ENCODE measurements around the gene MID1IP1. TPM values are rescaled to one million over a fixed set of nuclear protein-coding genes. Genes with fewer than 3 reads are reported as not detected.

The MID1IP1 gene
- total and polyA plus RNA-seq, 2 experiments from 2014 or later = 25.3 to 80.4 TPM

DNA sequence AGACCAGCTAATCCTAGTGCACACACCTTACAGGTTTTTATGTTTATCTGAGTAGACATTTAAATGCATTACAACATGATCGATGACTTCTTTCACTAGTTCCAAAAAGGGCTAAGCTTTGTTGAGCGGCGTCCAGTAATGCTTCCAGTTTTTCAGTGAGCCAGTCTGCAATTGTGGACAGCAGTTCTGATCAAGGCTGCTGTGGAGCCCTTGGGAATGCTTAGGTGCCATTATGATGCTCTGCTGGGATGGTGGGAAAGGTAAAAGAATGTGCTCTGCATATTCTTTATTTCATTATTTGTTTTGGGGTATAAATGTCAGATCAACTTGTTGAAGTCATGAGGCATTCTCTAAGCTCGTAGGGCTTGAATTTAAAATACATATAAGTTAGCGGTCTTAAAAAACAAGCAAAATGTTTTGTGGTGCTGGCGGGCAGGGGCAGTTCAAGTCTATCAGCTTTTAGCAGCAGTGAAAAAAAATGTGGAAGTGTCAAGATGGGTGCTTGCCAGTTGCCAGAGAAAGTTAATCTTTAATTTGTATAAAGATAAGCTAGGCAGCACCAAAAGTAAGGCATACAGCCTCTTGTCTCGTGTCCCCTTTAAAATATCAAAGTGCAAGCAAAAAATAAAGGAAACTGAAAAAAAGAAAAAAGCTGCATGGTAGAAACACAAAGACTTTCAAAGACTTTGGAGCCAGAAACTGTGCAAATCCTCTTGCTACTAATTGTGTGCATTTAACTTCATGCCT lies 5.8 kb downstream of the MID1IP1 start:
- no peaks in the 10 kb centered on the region for H3K9me3 ChIP-seq (ENCODE audit: low read depth)
- H3K27me3 ChIP-seq = no peaks in the 10 kb centered on the region
- peak in 1 of 2 donors; percentile 28 for DNase-seq (ENCODE audit: low read depth in 1 of 2, low spot score in 1 of 2)
- peaks cover 13% of the 10 kb centered on the region for H3K4me1 ChIP-seq (ENCODE audit: low read depth)
- H3K27ac ChIP-seq = peak overlapping the region; percentile 94
- peak overlapping the region; percentile 69 for H3K4me3 ChIP-seq
- H3K36me3 ChIP-seq = no peaks in the 10 kb centered on the region
- TF ChIP-seq, protein P1, sequence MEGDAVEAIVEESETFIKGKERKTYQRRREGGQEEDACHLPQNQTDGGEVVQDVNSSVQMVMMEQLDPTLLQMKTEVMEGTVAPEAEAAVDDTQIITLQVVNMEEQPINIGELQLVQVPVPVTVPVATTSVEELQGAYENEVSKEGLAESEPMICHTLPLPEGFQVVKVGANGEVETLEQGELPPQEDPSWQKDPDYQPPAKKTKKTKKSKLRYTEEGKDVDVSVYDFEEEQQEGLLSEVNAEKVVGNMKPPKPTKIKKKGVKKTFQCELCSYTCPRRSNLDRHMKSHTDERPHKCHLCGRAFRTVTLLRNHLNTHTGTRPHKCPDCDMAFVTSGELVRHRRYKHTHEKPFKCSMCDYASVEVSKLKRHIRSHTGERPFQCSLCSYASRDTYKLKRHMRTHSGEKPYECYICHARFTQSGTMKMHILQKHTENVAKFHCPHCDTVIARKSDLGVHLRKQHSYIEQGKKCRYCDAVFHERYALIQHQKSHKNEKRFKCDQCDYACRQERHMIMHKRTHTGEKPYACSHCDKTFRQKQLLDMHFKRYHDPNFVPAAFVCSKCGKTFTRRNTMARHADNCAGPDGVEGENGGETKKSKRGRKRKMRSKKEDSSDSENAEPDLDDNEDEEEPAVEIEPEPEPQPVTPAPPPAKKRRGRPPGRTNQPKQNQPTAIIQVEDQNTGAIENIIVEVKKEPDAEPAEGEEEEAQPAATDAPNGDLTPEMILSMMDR (IDR thresholded peaks at IDR 0.05; ENCODE audit: low read depth, low read length) = no peak

DNA sequence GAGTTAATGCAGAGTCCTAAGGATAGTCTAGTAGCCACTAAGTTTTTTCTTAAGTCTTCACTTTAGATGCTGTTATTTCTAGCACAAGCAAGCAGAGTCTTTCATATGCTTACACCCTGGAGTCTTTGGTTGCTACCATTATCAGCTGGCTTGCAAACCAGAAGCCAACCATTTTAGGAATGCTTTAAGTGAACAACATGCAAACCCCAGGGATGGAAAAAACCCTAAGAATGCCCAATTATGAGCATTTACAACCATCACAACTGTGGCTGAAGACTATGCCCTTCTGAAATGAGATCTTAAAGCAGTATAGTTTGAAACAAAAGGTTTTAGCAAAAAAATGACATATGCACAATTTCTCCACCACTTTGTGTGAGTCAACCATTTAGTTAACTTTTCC lies 6.6 kb downstream of the MID1IP1 start:
- Histone ChIP-seq H3K27ac (no peak overlapping the region), H3K4me3 (no peak overlapping the region)
- TF ChIP-seq, protein P1 (IDR thresholded peaks at IDR 0.05; ENCODE audit: low read depth, low read length) = no peak

DNA sequence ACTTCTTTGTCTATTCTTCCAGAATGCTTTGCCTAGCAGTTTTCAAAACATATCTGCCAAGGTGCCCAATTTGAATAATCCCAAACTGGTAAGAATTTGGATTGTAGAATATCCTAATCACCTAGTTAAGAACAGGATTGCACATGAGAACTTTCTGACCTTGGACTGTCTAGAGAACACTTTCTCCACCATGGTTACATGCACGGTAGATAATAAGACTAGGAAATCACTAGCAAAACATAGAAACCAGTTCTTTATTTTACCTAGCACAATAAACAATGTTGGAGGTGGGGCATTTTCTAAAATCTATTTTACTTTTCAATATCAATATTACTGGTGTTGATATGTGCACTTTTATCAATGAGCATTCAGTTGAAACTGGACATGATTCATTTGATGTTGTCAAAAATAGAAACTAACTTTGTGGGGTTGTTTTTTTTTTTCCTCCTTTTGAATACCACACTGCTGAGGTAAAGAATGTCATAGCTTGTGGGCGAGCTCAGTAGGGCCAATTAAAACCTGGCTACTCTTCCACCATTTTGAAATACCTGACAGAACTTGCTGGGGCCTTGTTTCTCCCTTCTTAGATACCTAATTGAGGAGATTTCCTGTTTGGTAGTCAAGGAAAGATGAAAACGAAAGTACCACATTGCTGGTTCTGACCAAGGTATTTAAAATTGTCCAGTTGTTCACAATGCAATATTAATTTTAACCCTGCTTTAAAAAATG lies 10.4 kb downstream of the MID1IP1 start:
- no peaks in the 10 kb centered on the region for H3K27me3 ChIP-seq
- no peaks in the 10 kb centered on the region for H3K36me3 ChIP-seq
- TF ChIP-seq, protein P1 (IDR thresholded peaks at IDR 0.05; ENCODE audit: low read depth, low read length) = no peak
- no peak overlapping the region for H3K27ac ChIP-seq
- DNase-seq (ENCODE audit: low read depth in 1 of 2, low spot score in 1 of 2) = no peak
- H3K4me1 ChIP-seq (ENCODE audit: low read depth) = peaks cover 7% of the 10 kb centered on the region
- H3K9me3 ChIP-seq (ENCODE audit: low read depth) = no peaks in the 10 kb centered on the region
- H3K4me3 ChIP-seq = no peak overlapping the region

More for the DNA sequence above, 6.6 kb downstream of the MID1IP1 start:
- no peaks in the 10 kb centered on the region for H3K27me3 ChIP-seq
- H3K4me1 ChIP-seq (ENCODE audit: low read depth) = peaks cover 12% of the 10 kb centered on the region
- no peaks in the 10 kb centered on the region for H3K36me3 ChIP-seq
- H3K9me3 ChIP-seq (ENCODE audit: low read depth) = no peaks in the 10 kb centered on the region
- peak in 1 of 2 donors; percentile 41 for DNase-seq (ENCODE audit: low read depth in 1 of 2, low spot score in 1 of 2)

DNA sequence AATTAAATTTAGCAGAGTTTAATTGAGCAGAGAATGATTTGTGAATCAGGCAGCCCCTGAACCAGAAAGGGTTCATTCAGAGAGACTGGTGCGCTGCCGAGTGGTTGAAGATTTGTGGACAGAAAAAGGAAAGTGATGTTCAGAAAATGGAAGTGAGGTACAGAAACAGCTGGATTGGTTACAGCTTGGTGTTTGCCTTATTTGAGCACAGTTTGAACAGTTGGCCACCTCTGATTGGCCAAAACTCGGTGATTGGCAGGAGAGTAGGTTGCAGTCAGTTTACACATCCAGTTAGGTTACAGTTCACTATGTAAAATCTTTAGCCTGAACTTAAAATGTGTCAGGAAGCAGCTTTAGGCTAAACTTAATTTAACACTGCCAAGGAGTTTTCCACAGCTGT lies 14.9 kb downstream of the MID1IP1 start:
- H3K4me1 ChIP-seq (ENCODE audit: low read depth) = peaks cover 6% of the 10 kb centered on the region
- H3K27ac ChIP-seq = peak overlapping the region; percentile 19
- no peak for DNase-seq (ENCODE audit: low read depth in 1 of 2, low spot score in 1 of 2)
- no peaks in the 10 kb centered on the region for H3K27me3 ChIP-seq
- H3K9me3 ChIP-seq (ENCODE audit: low read depth) = no peaks in the 10 kb centered on the region
- H3K36me3 ChIP-seq = no peaks in the 10 kb centered on the region
- no peak overlapping the region for H3K4me3 ChIP-seq
- TF ChIP-seq, protein P1 (IDR thresholded peaks at IDR 0.05; ENCODE audit: low read depth, low read length) = no peak

DNA sequence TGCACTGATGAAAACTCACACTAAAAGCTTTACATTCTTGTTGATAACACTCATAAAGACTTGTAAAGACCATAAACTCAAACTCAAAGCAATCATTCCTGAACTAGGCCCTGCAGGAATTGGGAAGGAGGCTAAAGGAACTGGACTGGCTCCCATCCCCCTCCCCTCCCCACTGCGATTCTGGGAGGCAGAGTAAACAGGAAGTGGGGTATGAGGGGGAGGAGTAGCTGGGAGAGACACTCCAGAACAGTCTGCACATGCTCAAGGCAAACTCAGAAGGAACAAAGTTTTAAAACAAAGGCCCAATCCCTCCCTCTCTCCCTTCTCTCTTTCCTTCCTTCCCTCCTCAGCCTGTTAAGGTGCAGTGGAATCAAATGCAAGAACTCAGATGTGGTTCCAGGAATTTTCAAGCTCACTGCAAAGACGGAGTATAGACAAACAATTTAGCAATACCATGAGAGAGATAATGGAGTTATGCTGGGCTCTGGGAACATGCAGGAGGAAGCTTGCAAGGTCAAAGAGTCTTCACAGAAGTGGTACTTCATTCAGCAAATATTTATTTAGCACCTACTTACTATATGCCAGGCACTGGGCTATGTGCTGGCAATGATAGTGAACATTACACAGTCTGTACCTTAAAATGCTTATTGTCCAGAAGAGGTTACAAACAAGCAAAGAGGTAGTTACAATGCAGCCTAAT lies 15.9 kb downstream of the MID1IP1 start:
- DNase-seq (ENCODE audit: low read depth in 1 of 2, low spot score in 1 of 2) = peak; percentile 12 to 81
- Histone ChIP-seq H3K4me1 (ENCODE audit: low read depth) (peaks cover 6% of the 10 kb centered on the region), H3K36me3 (no peaks in the 10 kb centered on the region), H3K9me3 (ENCODE audit: low read depth) (no peaks in the 10 kb centered on the region), H3K27me3 (no peaks in the 10 kb centered on the region), H3K4me3 (no peak overlapping the region), H3K27ac (peak overlapping the region; percentile 19)
- TF ChIP-seq, protein P1 (IDR thresholded peaks at IDR 0.05; ENCODE audit: low read depth, low read length) = no peak

All from cardiac muscle cell (in vitro differentiated cells and primary cell).